OCI-LY1 (cell line): ENCODE results near the gene ADAMTS9.

Experiments
- H2AFZ ChIP-seq: fragments of 200-600 bp; sonication (generic), shearing (Covaris generic); 2 replicates; pipeline ENCODE4 v1.6.0; 2014; ENCODE audit warnings: antibody characterized with exemption, mild to moderate bottlenecking, low read length
- H3F3A ChIP-seq: fragments of 200-600 bp; sonication (generic), shearing (Covaris generic); 2 replicates; pipeline ENCODE4 v1.6.0; 2014; ENCODE audit warnings: mild to moderate bottlenecking, antibody characterized with exemption, low read length, moderate library complexity; ENCODE audit not compliant: insufficient read depth
- H3K27ac ChIP-seq: fragments of 200-600 bp; sonication (generic); 2 replicates; pipeline ENCODE4 v1.5.1; 2014; ENCODE audit warnings: low read length, mixed run types, mild to moderate bottlenecking, low read depth; ENCODE audit not compliant: poor library complexity, severe bottlenecking
- H3K27me3 ChIP-seq: fragments of 200-600 bp; sonication (generic); 2 replicates; pipeline ENCODE4 v1.6.0; 2014; ENCODE audit warnings: antibody characterized with exemption, mild to moderate bottlenecking, low read length, moderate library complexity; ENCODE audit not compliant: insufficient read depth
- H3K36me3 ChIP-seq: fragments of 200-600 bp; sonication (generic); 2 replicates; pipeline ENCODE4 v1.6.1; 2014; ENCODE audit warnings: mild to moderate bottlenecking, antibody characterized with exemption, low read length, moderate library complexity, mixed read lengths; ENCODE audit not compliant: insufficient read depth
- H3K4me1 ChIP-seq: fragments of 200-600 bp; sonication (generic); 2 replicates; pipeline ENCODE4 v1.5.1; 2014; ENCODE audit warnings: mild to moderate bottlenecking, low read length, moderate library complexity; ENCODE audit not compliant: insufficient read depth, severe bottlenecking
- H3K4me2 ChIP-seq: fragments of 200-600 bp; sonication (generic), shearing (Covaris generic); 2 replicates; pipeline ENCODE4 v1.6.1; 2014; ENCODE audit warnings: low read length
- H3K4me3 ChIP-seq: fragments of 200-600 bp; sonication (generic); 2 replicates; pipeline ENCODE4 v1.5.1; 2014; ENCODE audit warnings: low read length, low read depth, mild to moderate bottlenecking, mixed read lengths; ENCODE audit not compliant: poor library complexity, severe bottlenecking
- H3K79me2 ChIP-seq: fragments of 200-600 bp; shearing (Covaris generic); 2 replicates; pipeline ENCODE4 v1.6.1; 2016; ENCODE audit warnings: mixed run types, low read length, mixed read lengths; ENCODE audit not compliant: insufficient read depth
- H3K9ac ChIP-seq: fragments of 200-600 bp; sonication (generic), shearing (Covaris generic); 2 replicates; pipeline ENCODE4 v1.6.1; 2014; ENCODE audit warnings: mild to moderate bottlenecking, low read length, mixed read lengths
- H3K9me2 ChIP-seq: fragments of 200-600 bp; sonication (generic), shearing (Covaris generic); 2 replicates; pipeline ENCODE4 v1.6.1; 2014; ENCODE audit warnings: low read depth, mild to moderate bottlenecking, low read length, mixed read lengths
- H3K9me3 ChIP-seq: fragments of 200-600 bp; shearing (Covaris generic); 2 replicates; pipeline ENCODE4 v1.6.1; 2014; ENCODE audit warnings: low read length, mixed read lengths
- H4K20me1 ChIP-seq: fragments of 200-600 bp; sonication (generic), shearing (Covaris generic); 2 replicates; pipeline ENCODE4 v1.6.0; 2016; ENCODE audit warnings: mild to moderate bottlenecking, low read length; ENCODE audit not compliant: insufficient read depth
- CTCF ChIP-seq: fragments of 200-600 bp; sonication (generic), shearing (Covaris generic); IDR thresholded peaks from 2 replicates; pipeline ENCODE4 v1.5.1; 2017; ENCODE audit warnings: mild to moderate bottlenecking, antibody characterized with exemption, low read length, moderate library complexity, mixed read lengths
- EZH2 ChIP-seq: fragments of 200-600 bp; sonication (generic), shearing (Covaris generic); IDR thresholded peaks from 2 replicates; pipeline ENCODE4 v1.8.0; 2017; ENCODE audit warnings: borderline replicate concordance, mixed run types, mild to moderate bottlenecking, antibody characterized with exemption, low read length, moderate library complexity, mixed read lengths

ADAMTS9 gene

GRCh38 chr3:64623125-64623524 lies 64.7 kb downstream of the ADAMTS9 start:
- TF ChIP-seq CTCF (no peak), EZH2 (no peak)
- H3K27ac ChIP-seq, result no peak overlapping the region
- H3K4me3 ChIP-seq, result no peak overlapping the region
- H3K79me2 ChIP-seq, result no peaks in the 10 kb centered on the region
- no peak overlapping the region for H2AFZ ChIP-seq
- H3K4me1 ChIP-seq, result no peaks in the 10 kb centered on the region
- no peak overlapping the region for H3K4me2 ChIP-seq
- H4K20me1 ChIP-seq, result no peaks in the 10 kb centered on the region
- H3K36me3 ChIP-seq, result no peaks in the 10 kb centered on the region
- no peaks in the 10 kb centered on the region for H3K9me2 ChIP-seq
- H3K27me3 ChIP-seq, result no peaks in the 10 kb centered on the region
- H3K9me3 ChIP-seq, result no peaks in the 10 kb centered on the region
- no peaks in the 10 kb centered on the region for H3F3A ChIP-seq
- no peak overlapping the region for H3K9ac ChIP-seq

- no peaks in the 10 kb centered on the region for H3F3A ChIP-seq
- H3K9me2 ChIP-seq, result no peaks in the 10 kb centered on the region
- no peaks in the 10 kb centered on the region for H3K36me3 ChIP-seq
- TF ChIP-seq EZH2 (no peak), CTCF (no peak)
- no peak overlapping the region for H3K4me2 ChIP-seq
- H3K79me2 ChIP-seq, result no peaks in the 10 kb centered on the region
- H2AFZ ChIP-seq, result no peak overlapping the region
- H3K9me3 ChIP-seq, result no peaks in the 10 kb centered on the region
- no peaks in the 10 kb centered on the region for H3K27me3 ChIP-seq
- no peaks in the 10 kb centered on the region for H3K4me1 ChIP-seq
- H4K20me1 ChIP-seq, result no peaks in the 10 kb centered on the region
- H3K4me3 ChIP-seq, result no peak overlapping the region
- no peak overlapping the region for H3K27ac ChIP-seq
- no peak overlapping the region for H3K9ac ChIP-seq
These were observed 65.9 kb downstream of the ADAMTS9 start for GRCh38 chr3:64621726-64622395.

GRCh38 chr3:64621275-64621674 lies 66.5 kb downstream of the ADAMTS9 start:
- Histone ChIP-seq H2AFZ (no peak overlapping the region), H3F3A (no peaks in the 10 kb centered on the region), H3K36me3 (no peaks in the 10 kb centered on the region), H4K20me1 (no peaks in the 10 kb centered on the region), H3K27me3 (no peaks in the 10 kb centered on the region), H3K79me2 (no peaks in the 10 kb centered on the region), H3K4me3 (no peak overlapping the region), H3K9me2 (no peaks in the 10 kb centered on the region), H3K4me2 (no peak overlapping the region), H3K9ac (no peak overlapping the region), H3K27ac (no peak overlapping the region), H3K9me3 (no peaks in the 10 kb centered on the region), H3K4me1 (no peaks in the 10 kb centered on the region)
- TF ChIP-seq CTCF (no peak), EZH2 (no peak)
